HUES6 (cell line): ENCODE measurements around the gene EMP3.
"Not testable (repeated sequence)": the region's sequence is repeated elsewhere in the genome, so short reads cannot be mapped to it uniquely, and the experiment has no call there.

Source experiments
- H3K27ac ChIP-seq: 2 replicates; pipeline ENCODE4 v1.7.0; 2013; ENCODE audit warnings: low read depth, mild to moderate bottlenecking, low read length, inconsistent platforms
- H3K27me3 ChIP-seq: 2 replicates; pipeline ENCODE4 v1.6.1; 2013; ENCODE audit warnings: low read length; ENCODE audit not compliant: control insufficient read depth, insufficient read depth
- H3K36me3 ChIP-seq: 2 replicates; pipeline ENCODE4 v1.6.1; 2013; ENCODE audit warnings: low read length; ENCODE audit not compliant: control insufficient read depth, insufficient read depth
- H3K4me1 ChIP-seq: 2 replicates; pipeline ENCODE4 v1.6.1; 2013; ENCODE audit warnings: low read length; ENCODE audit not compliant: control insufficient read depth, insufficient read depth
- H3K4me3 ChIP-seq: 2 replicates; pipeline ENCODE4 v1.5.1; 2013; ENCODE audit warnings: low read depth, low read length
- H3K9ac ChIP-seq: one replicate; pipeline ENCODE4 v1.6.1; 2013; ENCODE audit warnings: mild to moderate bottlenecking, low read length
- H3K9me3 ChIP-seq: 2 replicates; pipeline ENCODE4 v1.6.1; 2013; ENCODE audit warnings: low read depth, low read length; ENCODE audit not compliant: control insufficient read depth, insufficient read depth

The EMP3 gene

DNA sequence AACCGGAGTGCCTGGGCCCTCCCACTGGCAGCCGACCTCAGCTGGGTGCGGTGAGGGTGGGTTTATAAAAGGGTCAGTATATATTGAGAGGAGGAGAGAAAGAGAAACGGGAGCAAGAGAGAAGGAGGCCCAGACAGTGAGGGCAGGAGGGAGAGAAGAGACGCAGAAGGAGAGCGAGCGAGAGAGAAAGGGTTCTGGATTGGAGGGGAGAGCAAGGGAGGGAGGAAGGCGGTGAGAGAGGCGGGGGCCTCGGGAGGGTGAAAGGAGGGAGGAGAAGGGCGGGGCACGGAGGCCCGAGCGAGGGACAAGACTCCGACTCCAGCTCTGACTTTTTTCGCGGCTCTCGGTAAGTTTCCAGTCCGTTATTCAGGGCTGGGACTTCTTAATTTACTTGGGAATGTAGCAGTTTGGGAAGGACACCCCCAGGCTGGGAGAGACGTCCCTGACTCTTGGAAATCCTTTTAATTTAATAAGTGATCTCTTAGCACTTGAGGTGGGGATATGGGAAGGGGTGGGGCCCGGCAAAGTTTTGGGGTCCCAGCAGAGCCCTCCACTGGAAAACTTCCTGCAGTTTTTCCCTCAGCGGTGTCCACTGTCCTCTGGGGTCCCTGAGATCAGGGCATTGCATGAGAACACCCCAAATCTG lies at the start of gene EMP3:
EMP3 (plus strand) TSS at position 288 of the 646 bp plus-strand sequence. CDS start 1,293 bp downstream, outside the sequence.
- peak within 1 kb of the TSS; percentile 69 for H3K9ac ChIP-seq
- H3K27ac ChIP-seq = peak within 1 kb of the TSS; percentile 15; the same call in 1 of the 2 replicates
- H3K4me1 ChIP-seq = peaks cover 16% of the 10 kb centered on the region

GRCh38 chr19:48279747-48280146 lies 45.6 kb upstream of the EMP3 start:
- Histone ChIP-seq H3K36me3 (peaks cover 56% of the 10 kb centered on the region), H3K4me3 (no peak overlapping the region), H3K27me3 (no peaks in the 10 kb centered on the region), H3K9me3 (no peaks in the 10 kb centered on the region; the same call in 1 of the 2 replicates), H3K27ac (no peak overlapping the region), H3K9ac (no peak overlapping the region), H3K4me1 (no peaks in the 10 kb centered on the region)

More for the DNA sequence above, at the start of gene EMP3:
- Histone ChIP-seq H3K27me3 (no peaks in the 10 kb centered on the region), H3K9me3 (peaks cover 11% of the 10 kb centered on the region; the same call in 1 of the 2 replicates), H3K36me3 (peaks cover 3% of the 10 kb centered on the region; the same call in 1 of the 2 replicates), H3K4me3 (peak within 1 kb of the TSS; percentile 57)

- H3K9me3 ChIP-seq = peaks cover 6% of the 10 kb centered on the region; the same call in 1 of the 2 replicates
- peaks cover 77% of the 10 kb centered on the region for H3K36me3 ChIP-seq
- H3K9ac ChIP-seq = no peak overlapping the region
- H3K4me1 ChIP-seq = no peaks in the 10 kb centered on the region
- H3K4me3 ChIP-seq = no peak overlapping the region
- H3K27ac ChIP-seq = no peak overlapping the region
- H3K27me3 ChIP-seq = no peaks in the 10 kb centered on the region
Observed at GRCh38 chr19:48283908-48284307, 41.4 kb upstream of the EMP3 start.

GRCh38 chr19:48284896-48285295 lies 40.5 kb upstream of the EMP3 start:
- Histone ChIP-seq H3K4me1 (peaks cover 6% of the 10 kb centered on the region; the same call in 1 of the 2 replicates), H3K27ac (no peak overlapping the region), H3K36me3 (peaks cover 73% of the 10 kb centered on the region), H3K27me3 (no peaks in the 10 kb centered on the region), H3K4me3 (no peak overlapping the region), H3K9ac (no peak overlapping the region), H3K9me3 (peaks cover 6% of the 10 kb centered on the region; the same call in 1 of the 2 replicates)

- no peaks in the 10 kb centered on the region for H3K27me3 ChIP-seq
- H3K4me3 ChIP-seq = no peak overlapping the region
- H3K4me1 ChIP-seq = peaks cover 14% of the 10 kb centered on the region
- no peak overlapping the region for H3K9ac ChIP-seq
- peaks cover 49% of the 10 kb centered on the region for H3K36me3 ChIP-seq
- H3K9me3 ChIP-seq = peaks cover 6% of the 10 kb centered on the region; the same call in 1 of the 2 replicates
- H3K27ac ChIP-seq = no peak overlapping the region
Observed at GRCh38 chr19:48287748-48288147, 37.6 kb upstream of the EMP3 start.

DNA sequence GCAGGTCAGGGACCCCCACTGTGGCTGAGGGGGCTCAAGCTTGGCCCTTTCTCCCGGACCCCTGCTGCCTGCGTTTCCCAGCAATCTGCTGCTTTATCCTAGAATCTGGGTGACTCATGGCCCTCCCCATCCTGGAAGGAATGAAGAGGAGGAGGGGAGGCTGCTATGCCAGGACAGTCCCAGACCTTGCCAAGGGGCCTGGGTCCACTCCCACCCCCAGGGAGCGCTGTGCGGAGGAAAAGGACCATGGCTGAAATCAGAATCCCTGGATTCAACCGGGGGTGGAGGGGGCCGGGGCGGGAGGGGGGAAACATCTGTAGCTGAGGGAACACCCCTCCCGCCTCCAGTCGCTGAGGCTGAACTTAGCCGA lies 35.0 kb upstream of the EMP3 start:
- peaks cover 24% of the 10 kb centered on the region for H3K36me3 ChIP-seq
- H3K4me1 ChIP-seq = peaks cover 14% of the 10 kb centered on the region
- H3K4me3 ChIP-seq = peak overlapping the region; percentile 58
- H3K27ac ChIP-seq = no peak overlapping the region
- H3K9ac ChIP-seq = peak overlapping the region; percentile 62
- H3K27me3 ChIP-seq = no peaks in the 10 kb centered on the region
- peaks cover 6% of the 10 kb centered on the region; the same call in 1 of the 2 replicates for H3K9me3 ChIP-seq

DNA sequence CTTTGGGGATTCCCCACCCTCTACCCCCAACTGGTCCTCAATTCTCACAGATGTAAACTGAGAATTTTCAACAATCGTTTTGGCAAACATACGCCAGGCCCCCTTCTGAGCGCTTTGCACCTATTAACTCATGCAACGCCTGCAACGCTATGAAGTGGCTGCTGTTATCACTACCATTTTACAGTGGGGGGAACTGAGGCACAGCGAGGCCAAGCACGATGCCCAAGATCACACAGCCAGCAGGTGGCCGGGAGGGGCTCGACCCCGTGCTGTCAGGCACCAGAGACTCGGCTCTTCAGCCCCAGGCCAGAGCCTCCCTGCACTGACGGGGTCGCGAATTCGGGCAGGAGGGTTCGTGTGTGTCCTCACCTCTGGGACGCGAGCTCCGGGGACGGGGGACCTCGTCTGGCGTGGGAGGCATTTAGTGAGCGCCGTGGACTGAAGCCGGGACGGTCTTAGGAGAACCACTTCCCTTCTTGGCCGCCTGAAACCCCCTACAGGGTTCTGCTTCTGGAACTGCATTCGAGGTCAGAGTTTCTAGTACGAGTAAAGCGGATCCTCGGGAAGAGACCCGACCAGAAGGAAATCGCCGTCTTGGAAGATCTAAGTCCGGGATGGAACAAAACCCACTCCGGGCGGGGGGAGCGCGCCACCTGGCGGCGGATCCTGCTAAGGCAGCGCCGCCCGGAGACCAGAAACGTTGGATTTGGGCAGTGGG lies 34.4 kb upstream of the EMP3 start:
- Histone ChIP-seq H3K9me3 (peaks cover 5% of the 10 kb centered on the region; the same call in 1 of the 2 replicates), H3K9ac (peak overlapping the region; percentile 72), H3K4me3 (peak overlapping the region; percentile 58), H3K27ac (peak overlapping the region; percentile 68; the same call in 1 of the 2 replicates), H3K36me3 (peaks cover 19% of the 10 kb centered on the region), H3K27me3 (no peaks in the 10 kb centered on the region), H3K4me1 (peaks cover 14% of the 10 kb centered on the region)

GRCh38 chr19:48291489-48291815 lies 33.9 kb upstream of the EMP3 start:
- not testable (repeated sequence) for H3K9me3 ChIP-seq, H3K9ac ChIP-seq, H3K27ac ChIP-seq, H3K27me3 ChIP-seq, H3K4me3 ChIP-seq
- Histone ChIP-seq H3K36me3 (peaks cover 14% of the 10 kb centered on the region), H3K4me1 (peaks cover 14% of the 10 kb centered on the region)

GRCh38 chr19:48292798-48293197 lies 32.6 kb upstream of the EMP3 start:
- H3K9me3 ChIP-seq = no peaks in the 10 kb centered on the region
- no peaks in the 10 kb centered on the region for H3K27me3 ChIP-seq
- H3K9ac ChIP-seq = no peak overlapping the region
- H3K27ac ChIP-seq = no peak overlapping the region
- H3K4me3 ChIP-seq = no peak overlapping the region
- peaks cover 19% of the 10 kb centered on the region for H3K4me1 ChIP-seq
- peaks cover 3% of the 10 kb centered on the region for H3K36me3 ChIP-seq

DNA sequence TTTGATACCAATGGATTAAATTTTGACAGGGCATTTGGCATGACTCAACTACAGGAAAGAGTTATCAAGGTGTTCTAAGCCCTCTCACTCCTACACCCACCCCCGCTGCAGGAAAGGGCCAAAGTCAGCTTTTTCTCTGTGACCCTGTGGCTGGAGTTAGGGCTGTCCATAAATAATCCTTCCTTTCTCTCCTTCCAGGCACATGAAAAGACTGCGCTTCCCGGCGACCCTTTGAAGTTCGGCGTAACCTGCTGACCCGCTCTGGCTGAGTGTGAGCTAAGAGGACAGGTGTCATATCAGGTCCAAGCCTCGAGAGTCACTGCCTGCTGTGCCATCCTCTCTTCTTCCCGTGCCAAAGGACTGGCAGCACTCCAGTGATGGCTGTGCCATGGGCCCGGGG lies 29.9 kb upstream of the EMP3 start:
- no peaks in the 10 kb centered on the region for H3K27me3 ChIP-seq
- peaks cover 9% of the 10 kb centered on the region for H3K4me1 ChIP-seq
- H3K9ac ChIP-seq = no peak overlapping the region
- H3K9me3 ChIP-seq = no peaks in the 10 kb centered on the region
- H3K27ac ChIP-seq = no peak overlapping the region
- H3K36me3 ChIP-seq = no peaks in the 10 kb centered on the region
- no peak overlapping the region for H3K4me3 ChIP-seq
